ENCODE measurements around the gene HK3.

The HK3 gene

DNA sequence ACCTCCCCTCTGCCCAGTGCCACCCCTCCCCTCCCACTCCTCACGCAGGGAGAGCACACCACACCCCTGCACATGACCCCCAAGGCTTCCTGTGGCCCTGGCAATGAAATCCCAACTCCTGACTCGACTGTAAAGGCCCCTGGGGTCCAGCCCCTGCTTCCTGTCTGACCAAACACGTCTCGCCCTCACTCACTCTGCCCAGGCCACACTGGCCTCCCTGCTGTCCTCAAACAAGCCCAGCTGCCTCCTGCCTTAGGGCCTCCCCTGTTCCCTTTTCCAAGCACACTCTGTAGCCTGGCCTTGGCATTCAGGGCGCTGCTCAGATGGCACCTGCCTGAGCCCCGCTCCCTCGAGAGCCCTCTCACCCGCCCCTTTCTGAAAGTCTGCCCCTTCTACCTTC is 42.4 kb downstream of the HK3 start:
- no peaks in the 10 kb centered on the region for H3K36me3 ChIP-seq (ENCODE audit: insufficient read depth, low read length)
- H3K9me3 ChIP-seq (ENCODE audit: insufficient read depth, low read depth, low read length), result no peaks in the 10 kb centered on the region
- H3K9me2 ChIP-seq (replicated peaks; ENCODE audit: low read depth, low read length), result no peaks in the 10 kb centered on the region
- TF ChIP-seq, protein P1, sequence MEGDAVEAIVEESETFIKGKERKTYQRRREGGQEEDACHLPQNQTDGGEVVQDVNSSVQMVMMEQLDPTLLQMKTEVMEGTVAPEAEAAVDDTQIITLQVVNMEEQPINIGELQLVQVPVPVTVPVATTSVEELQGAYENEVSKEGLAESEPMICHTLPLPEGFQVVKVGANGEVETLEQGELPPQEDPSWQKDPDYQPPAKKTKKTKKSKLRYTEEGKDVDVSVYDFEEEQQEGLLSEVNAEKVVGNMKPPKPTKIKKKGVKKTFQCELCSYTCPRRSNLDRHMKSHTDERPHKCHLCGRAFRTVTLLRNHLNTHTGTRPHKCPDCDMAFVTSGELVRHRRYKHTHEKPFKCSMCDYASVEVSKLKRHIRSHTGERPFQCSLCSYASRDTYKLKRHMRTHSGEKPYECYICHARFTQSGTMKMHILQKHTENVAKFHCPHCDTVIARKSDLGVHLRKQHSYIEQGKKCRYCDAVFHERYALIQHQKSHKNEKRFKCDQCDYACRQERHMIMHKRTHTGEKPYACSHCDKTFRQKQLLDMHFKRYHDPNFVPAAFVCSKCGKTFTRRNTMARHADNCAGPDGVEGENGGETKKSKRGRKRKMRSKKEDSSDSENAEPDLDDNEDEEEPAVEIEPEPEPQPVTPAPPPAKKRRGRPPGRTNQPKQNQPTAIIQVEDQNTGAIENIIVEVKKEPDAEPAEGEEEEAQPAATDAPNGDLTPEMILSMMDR (conservative IDR thresholded peaks at IDR 0.05; ENCODE audit: low read length), result no peak
- TF ChIP-seq EZH2phosphoT487 (IDR thresholded peaks at IDR 0.05; ENCODE audit: borderline replicate concordance), result no peak
- H3F3A ChIP-seq (ENCODE audit: low read depth), result no peaks in the 10 kb centered on the region
- no peaks in the 10 kb centered on the region for H4K20me1 ChIP-seq (ENCODE audit: insufficient read depth, low read length, poor library complexity, severe bottlenecking)
- H3K4me3 ChIP-seq (ENCODE audit: low read length, poor library complexity, severe bottlenecking), result no peak overlapping the region
- H2AFZ ChIP-seq (ENCODE audit: low read length), result no peak overlapping the region
- H3K79me2 ChIP-seq (ENCODE audit: insufficient read depth, low read length), result no peaks in the 10 kb centered on the region
- H3K9ac ChIP-seq (ENCODE audit: low read depth, low read length, poor library complexity, severe bottlenecking), result no peak overlapping the region
- no peaks in the 10 kb centered on the region for H3K4me1 ChIP-seq (ENCODE audit: insufficient read depth, low read length, poor library complexity, severe bottlenecking)
- H3K4me2 ChIP-seq (ENCODE audit: low read depth, low read length, poor library complexity, severe bottlenecking), result no peak overlapping the region
- H3K27me3 ChIP-seq (ENCODE audit: insufficient read depth, low read length, poor library complexity, severe bottlenecking), result no peaks in the 10 kb centered on the region

DNA sequence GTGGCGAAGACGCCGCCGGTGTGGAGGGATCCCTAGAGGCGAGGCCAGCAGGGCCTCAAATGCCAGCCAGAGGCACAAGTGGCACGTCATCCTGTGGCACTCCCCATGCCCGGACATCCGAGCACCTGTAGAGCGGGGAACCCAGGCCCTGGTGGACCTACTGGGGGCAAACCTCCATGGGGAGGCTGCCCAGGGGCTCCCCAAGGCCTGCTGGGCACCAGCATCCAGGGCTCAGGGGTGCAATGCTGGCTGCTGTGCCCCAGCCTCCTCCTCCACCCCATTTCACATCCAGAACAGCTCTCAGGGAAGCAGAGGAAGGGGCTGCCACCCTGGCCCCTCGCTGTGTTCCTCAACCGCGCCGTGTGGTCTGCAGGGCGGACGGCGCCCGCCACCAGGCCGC is 43.5 kb downstream of the HK3 start:
- no peak overlapping the region for H3K4me3 ChIP-seq (ENCODE audit: low read length, poor library complexity, severe bottlenecking)
- no peaks in the 10 kb centered on the region for H3K36me3 ChIP-seq (ENCODE audit: insufficient read depth, low read length)
- TF ChIP-seq, protein P1 (conservative IDR thresholded peaks at IDR 0.05; ENCODE audit: low read length), result no peak
- TF ChIP-seq EZH2phosphoT487 (IDR thresholded peaks at IDR 0.05; ENCODE audit: borderline replicate concordance), result no peak
- H3K9ac ChIP-seq (ENCODE audit: low read depth, low read length, poor library complexity, severe bottlenecking), result no peak overlapping the region
- no peak overlapping the region for H2AFZ ChIP-seq (ENCODE audit: low read length)
- H3F3A ChIP-seq (ENCODE audit: low read depth), result no peaks in the 10 kb centered on the region
- no peaks in the 10 kb centered on the region for H3K4me1 ChIP-seq (ENCODE audit: insufficient read depth, low read length, poor library complexity, severe bottlenecking)
- H4K20me1 ChIP-seq (ENCODE audit: insufficient read depth, low read length, poor library complexity, severe bottlenecking), result no peaks in the 10 kb centered on the region
- H3K9me3 ChIP-seq (ENCODE audit: insufficient read depth, low read depth, low read length), result no peaks in the 10 kb centered on the region
- no peak overlapping the region for H3K4me2 ChIP-seq (ENCODE audit: low read depth, low read length, poor library complexity, severe bottlenecking)
- no peaks in the 10 kb centered on the region for H3K27me3 ChIP-seq (ENCODE audit: insufficient read depth, low read length, poor library complexity, severe bottlenecking)
- no peaks in the 10 kb centered on the region for H3K9me2 ChIP-seq (replicated peaks; ENCODE audit: low read depth, low read length)
- no peaks in the 10 kb centered on the region for H3K79me2 ChIP-seq (ENCODE audit: insufficient read depth, low read length)

DNA sequence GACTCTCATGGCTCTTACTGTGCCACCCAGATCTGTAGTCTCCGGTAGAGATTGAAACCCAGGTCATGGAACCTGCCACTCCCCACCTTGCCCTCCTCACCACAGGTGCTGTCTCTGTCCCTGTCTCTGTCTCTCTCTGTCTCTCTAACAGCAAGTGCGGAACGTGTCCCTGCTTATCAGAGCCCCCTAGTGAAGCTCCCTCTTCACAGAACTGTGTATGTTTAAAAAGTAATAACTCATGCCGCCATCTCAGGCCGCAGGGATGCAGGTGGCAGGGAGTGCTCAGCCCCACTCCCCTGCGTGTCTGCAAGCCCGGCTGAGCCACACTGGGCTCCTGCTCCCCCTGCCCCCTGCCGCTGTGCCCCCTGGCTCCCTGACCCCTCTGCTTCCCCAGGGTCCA is 45.0 kb downstream of the HK3 start:
- H3K4me2 ChIP-seq (ENCODE audit: low read depth, low read length, poor library complexity, severe bottlenecking), result no peak overlapping the region
- H3K4me1 ChIP-seq (ENCODE audit: insufficient read depth, low read length, poor library complexity, severe bottlenecking), result no peaks in the 10 kb centered on the region
- no peak overlapping the region for H2AFZ ChIP-seq (ENCODE audit: low read length)
- no peaks in the 10 kb centered on the region for H3F3A ChIP-seq (ENCODE audit: low read depth)
- no peaks in the 10 kb centered on the region for H4K20me1 ChIP-seq (ENCODE audit: insufficient read depth, low read length, poor library complexity, severe bottlenecking)
- H3K4me3 ChIP-seq (ENCODE audit: low read length, poor library complexity, severe bottlenecking), result no peak overlapping the region
- no peaks in the 10 kb centered on the region for H3K9me3 ChIP-seq (ENCODE audit: insufficient read depth, low read depth, low read length)
- TF ChIP-seq, protein P1 (conservative IDR thresholded peaks at IDR 0.05; ENCODE audit: low read length), result no peak
- TF ChIP-seq EZH2phosphoT487 (IDR thresholded peaks at IDR 0.05; ENCODE audit: borderline replicate concordance), result no peak
- H3K27me3 ChIP-seq (ENCODE audit: insufficient read depth, low read length, poor library complexity, severe bottlenecking), result no peaks in the 10 kb centered on the region
- H3K36me3 ChIP-seq (ENCODE audit: insufficient read depth, low read length), result no peaks in the 10 kb centered on the region
- no peaks in the 10 kb centered on the region for H3K79me2 ChIP-seq (ENCODE audit: insufficient read depth, low read length)
- H3K9me2 ChIP-seq (replicated peaks; ENCODE audit: low read depth, low read length), result no peaks in the 10 kb centered on the region
- H3K9ac ChIP-seq (ENCODE audit: low read depth, low read length, poor library complexity, severe bottlenecking), result no peak overlapping the region
